Midbrain (tissue), 1 donor: ENCODE data around the gene CRK.

Experiments
- DNase-seq: peaks from one replicate; lab custom pipeline; 2025; lab: John Stamatoyannopoulos, UW

The CRK gene

GRCh38 chr17:1486802-1487695, 31.0 kb upstream of the CRK start:
- DNase-seq = no peak

- DNase-seq = no peak
These were observed 29.7 kb upstream of the CRK start for GRCh38 chr17:1485423-1486376.

- no peak for DNase-seq
These were observed 28.8 kb upstream of the CRK start for GRCh38 chr17:1484676-1485422.

GRCh38 chr17:1484060-1484535, 28.1 kb upstream of the CRK start:
- no peak for DNase-seq

- no peak for DNase-seq
These were observed 26.6 kb upstream of the CRK start for GRCh38 chr17:1482680-1483079.

- DNase-seq = no peak
These were observed 25.7 kb upstream of the CRK start for GRCh38 chr17:1481736-1482135.

- DNase-seq = no peak
These were observed 24.9 kb upstream of the CRK start for GRCh38 chr17:1480747-1481465.

- DNase-seq = no peak
These were observed 22.4 kb upstream of the CRK start for GRCh38 chr17:1478418-1478817.

- DNase-seq = no peak
These were observed 19.4 kb upstream of the CRK start for GRCh38 chr17:1475321-1475854.

GRCh38 chr17:1474402-1475189, 18.6 kb upstream of the CRK start:
- DNase-seq = no peak

GRCh38 chr17:1473841-1474240, 17.8 kb upstream of the CRK start:
- DNase-seq = no peak

- no peak for DNase-seq
These were observed 17.1 kb upstream of the CRK start for GRCh38 chr17:1473170-1473569.

- no peak for DNase-seq
These were observed 16.1 kb upstream of the CRK start for GRCh38 chr17:1471911-1472821.

GRCh38 chr17:1471490-1471889, 15.5 kb upstream of the CRK start:
- DNase-seq = no peak

- no peak for DNase-seq
These were observed 14.9 kb upstream of the CRK start for GRCh38 chr17:1470755-1471462.

- DNase-seq = no peak
These were observed 14.2 kb upstream of the CRK start for GRCh38 chr17:1470071-1470754.

- no peak for DNase-seq
These were observed 13.3 kb upstream of the CRK start for GRCh38 chr17:1469231-1469852.
